HCT116 (cell line): ENCODE results near the gene PSME1. TPM values are rescaled to one million over a fixed set of nuclear protein-coding genes. Genes with fewer than 3 reads are reported as not detected.

Experiments
- ATAC-seq: fragments of 200-7000 bp; cut with Tn5 transposase; 2 replicates; pipeline ENCODE4 v1.9.1; 2020; ENCODE audit warnings: mild to moderate bottlenecking, moderate library complexity
- BruUV-seq: library from RNA; stranded (reverse); fragments of 400-500 nt; replicated peaks from 2 replicates; lab custom pipeline; 2021; lab: Mats Ljungman, UMichigan
- CTCF ChIA-PET: fragments of 300-600 bp; sonication (Branson Sonifier 250); formaldehyde crosslinking; loops from one replicate; lab custom pipeline; 2021; ENCODE audit warnings: antibody characterized with exemption; lab: Charles Lee
- POLR2A ChIA-PET: fragments of 300-600, 350-600 bp; sonication (Branson Sonifier 250); formaldehyde crosslinking; loops from one replicate; lab custom pipeline; 2021; ENCODE audit warnings: antibody characterized with exemption; lab: Charles Lee
- RAD21 ChIA-PET, 2 experiments: fragments of 300-600 bp; sonication (Branson Sonifier 250); formaldehyde crosslinking; loops; one replicate each; lab custom pipeline; 2023; ENCODE audit warnings: low total read pairs in 2 of 2; ENCODE audit not compliant: uncharacterized antibody in 2 of 2, unreplicated experiment in 2 of 2, low non-redundant PET in 1 of 2; lab: Charles Lee
- DNase-seq: peaks from one replicate; pipeline ENCODE4 v3.0.0-alpha.2; 2010; ENCODE audit warnings: low read depth, low spot score
- H2AFZ ChIP-seq: fragments of 200-600 bp; shearing (Covaris generic), sonication (generic); 2 replicates; pipeline ENCODE4 v1.6.1; 2017; ENCODE audit warnings: low read depth, mixed run types, mixed read lengths, antibody characterized with exemption, low read length; ENCODE audit not compliant: poor library complexity, severe bottlenecking
- H3K27ac ChIP-seq: 2 replicates; pipeline ENCODE4 v1.5.1; 2012; ENCODE audit warnings: low read depth, low read length
- H3K27me3 ChIP-seq: fragments of 200-600 bp; sonication (generic); 2 replicates; pipeline ENCODE4 v1.6.1; 2016; ENCODE audit warnings: mixed run types, low read length, mixed read lengths; ENCODE audit not compliant: insufficient read depth
- H3K36me3 ChIP-seq, 2 experiments: fragments of 200-500 bp in 1 of 2; fragments of 200-600 bp in 1 of 2; sonication (Bioruptor generic) in 1 of 2; sonication (generic) in 1 of 2; 2 replicates each; pipeline versions ENCODE4 v1.5.1 to v1.6.1; 2014 to 2016; ENCODE audit warnings: low read length in 2 of 2, inconsistent platforms in 1 of 2, mixed read lengths in 1 of 2, mixed run types in 1 of 2; ENCODE audit not compliant: insufficient read depth in 2 of 2, control insufficient read depth in 1 of 2
- H3K4me1 ChIP-seq, 2 experiments: fragments of 200-600 bp in 1 of 2; sonication (generic) in 1 of 2; 2 replicates each; pipeline versions ENCODE4 v1.5.1 to v1.6.1; 2012 to 2017; ENCODE audit warnings: low read length in 2 of 2, inconsistent platforms in 1 of 2, mild to moderate bottlenecking in 1 of 2, mixed read lengths in 1 of 2, mixed run types in 1 of 2, moderate library complexity in 1 of 2; ENCODE audit not compliant: insufficient read depth in 2 of 2, control insufficient read depth in 1 of 2
- H3K4me2 ChIP-seq: fragments of 200-600 bp; sonication (generic); 2 replicates; pipeline ENCODE4 v1.6.1; 2017; ENCODE audit warnings: mixed run types, low read length, mixed read lengths
- H3K4me3 ChIP-seq, 2 experiments: fragments of 200-600 bp in 1 of 2; sonication (generic) in 1 of 2; replicated peaks in 1 of 2; 2 replicates each; pipeline ENCODE4 v1.5.1; 2011 to 2016; ENCODE audit warnings: low read length in 2 of 2, control low read depth in 1 of 2, low read depth in 1 of 2, mild to moderate bottlenecking in 1 of 2, mixed read lengths in 1 of 2, mixed run types in 1 of 2
- H3K79me2 ChIP-seq: fragments of 200-600 bp; sonication (generic); 2 replicates; pipeline ENCODE4 v1.6.1; 2017; ENCODE audit warnings: mild to moderate bottlenecking, mixed run types, low read length, moderate library complexity, mixed read lengths; ENCODE audit not compliant: insufficient read depth
- H3K9ac ChIP-seq: fragments of 200-600 bp; sonication (generic); 2 replicates; pipeline ENCODE4 v1.6.1; 2016; ENCODE audit warnings: low read length, mixed read lengths
- H3K9me2 ChIP-seq: fragments of 200-600 bp; sonication (generic), shearing (Covaris generic); 2 replicates; pipeline ENCODE4 v1.6.1; 2017; ENCODE audit warnings: mixed run types, mild to moderate bottlenecking, moderate library complexity; ENCODE audit not compliant: insufficient read depth
- H3K9me3 ChIP-seq, 2 experiments: fragments of 200-500 bp in 1 of 2; fragments of 200-600 bp in 1 of 2; sonication (Bioruptor generic) in 1 of 2; sonication (generic) in 1 of 2; 2 replicates each; pipeline ENCODE4 v1.6.1; 2014 to 2017; ENCODE audit warnings: low read length in 2 of 2, mixed read lengths in 2 of 2, inconsistent platforms in 1 of 2, low read depth in 1 of 2, mild to moderate bottlenecking in 1 of 2, mixed run types in 1 of 2, moderate library complexity in 1 of 2; ENCODE audit not compliant: control insufficient read depth in 1 of 2, insufficient read depth in 1 of 2
- H4K20me1 ChIP-seq: fragments of 200-600 bp; sonication (generic), shearing (Covaris generic); 2 replicates; pipeline ENCODE4 v1.6.1; 2017; ENCODE audit warnings: mixed run types, mild to moderate bottlenecking, moderate library complexity; ENCODE audit not compliant: insufficient read depth
- CBX3 ChIP-seq: IDR thresholded peaks from 2 replicates; pipeline ENCODE4 v1.6.1; 2012; ENCODE audit warnings: low read depth
- CEBPB ChIP-seq: IDR thresholded peaks from 2 replicates; pipeline ENCODE4 v1.6.1; 2012; ENCODE audit warnings: low read depth
- CTCF ChIP-seq, 3 experiments: fragments of 200-600 bp in 1 of 3; sonication (generic) in 1 of 3; IDR thresholded peaks in 2 of 3; conservative IDR thresholded peaks in 1 of 3; 2 replicates each; pipeline ENCODE4 v1.5.1; 2012 to 2017; ENCODE audit warnings: low read depth in 2 of 3, low read length in 2 of 3, antibody characterized with exemption in 1 of 3, borderline replicate concordance in 1 of 3, control low read depth in 1 of 3, mild to moderate bottlenecking in 1 of 3, mixed read lengths in 1 of 3, mixed run types in 1 of 3, moderate library complexity in 1 of 3; ENCODE audit not compliant: insufficient read depth in 1 of 3
- EGR1 ChIP-seq: IDR thresholded peaks from 2 replicates; pipeline ENCODE4 v1.6.1; 2012; ENCODE audit warnings: low read depth
- ELF1 ChIP-seq: IDR thresholded peaks from 2 replicates; pipeline ENCODE4 v1.6.1; 2012; ENCODE audit warnings: low read depth, borderline replicate concordance
- EZH2phosphoT487 ChIP-seq: fragments of 200-600 bp; IDR thresholded peaks from 2 replicates; pipeline ENCODE4 v1.6.1; 2018; ENCODE audit warnings: antibody characterized with exemption, borderline replicate concordance
- JUND ChIP-seq: IDR thresholded peaks from 2 replicates; pipeline ENCODE4 v1.6.1; 2012
- MAX ChIP-seq: IDR thresholded peaks from 2 replicates; pipeline ENCODE4 v1.6.1; 2012
- POLR2AphosphoS5 ChIP-seq: IDR thresholded peaks from 2 replicates; pipeline ENCODE4 v1.6.1; 2011; ENCODE audit warnings: mild to moderate bottlenecking, low read depth, low read length, moderate library complexity
- RAD21 ChIP-seq: IDR thresholded peaks from 2 replicates; pipeline ENCODE4 v1.6.1; 2012; ENCODE audit warnings: low read depth, mild to moderate bottlenecking
- REST ChIP-seq: IDR thresholded peaks from 2 replicates; pipeline ENCODE4 v1.6.1; 2012; ENCODE audit warnings: low read depth
- SIN3A ChIP-seq: IDR thresholded peaks from 2 replicates; pipeline ENCODE4 v1.6.1; 2012; ENCODE audit warnings: low read depth
- SP1 ChIP-seq: IDR thresholded peaks from 2 replicates; pipeline ENCODE4 v1.6.1; 2012; ENCODE audit warnings: low read depth
- YY1 ChIP-seq: IDR thresholded peaks from 2 replicates; pipeline ENCODE4 v1.6.1; 2011; ENCODE audit warnings: low read length, low read depth, moderate library complexity, mild to moderate bottlenecking; ENCODE audit not compliant: insufficient replicate concordance; ENCODE audit errors: extremely low read depth
- ZFX ChIP-seq: fragments of 450-650 bp; IDR thresholded peaks from 2 replicates; pipeline ENCODE4 v1.6.1; 2017
- ZNF274 ChIP-seq: fragments of 200-500 bp; sonication (Bioruptor generic); IDR thresholded peaks from 2 replicates; pipeline ENCODE4 v1.6.1; 2014; ENCODE audit warnings: mild to moderate bottlenecking, low read depth, low read length, inconsistent platforms
- intact Hi-C: fragments of 100-400 bp; cut with micrococcal nuclease; formaldehyde crosslinking; loops from 2 replicates; pipeline ENCODE4 v1.10.0; 2022
- total RNA-seq: library from RNA; stranded (reverse); gene quantifications from one replicate; pipeline ENCODE4 v1.2.1, GENCODE V29; 2021; ENCODE audit not compliant: unreplicated experiment

Gene PSME1
- total RNA-seq, 1 experiment from 2014 or later = 174 TPM

- TF ChIP-seq REST = no peak
- TF ChIP-seq EGR1 = no peak
- TF ChIP-seq ZFX = no peak
- no peak for TF ChIP-seq EZH2phosphoT487
- no peak for TF ChIP-seq RAD21
- no peak for TF ChIP-seq POLR2AphosphoS5
- no peak for TF ChIP-seq ELF1
These were observed 45.5 kb downstream of the PSME1 start (continued) for GRCh38 chr14:24181371-24182077.

- Histone ChIP-seq H2AFZ (no peak overlapping the region), H3K4me1 (peaks cover under 1 to 2% of the 10 kb centered on the region in 2 experiments; a peak in 2 of 4 replicates), H3K27me3 (no peaks in the 10 kb centered on the region), H3K9ac (no peak overlapping the region), H3K27ac (no peak overlapping the region), H3K79me2 (peaks cover 25% of the 10 kb centered on the region; the same call in 1 of the 2 replicates), H3K36me3 (peaks cover 43 to 60% of the 10 kb centered on the region in 2 experiments; a peak in 3 of 4 replicates), H3K4me3 (no peak overlapping the region), H3K9me2 (no peaks in the 10 kb centered on the region), H3K4me2 (no peak overlapping the region), H4K20me1 (no peaks in the 10 kb centered on the region), H3K9me3 (no peaks in the 10 kb centered on the region)
- DNase-seq (no peak), ATAC-seq (no peak)
- ChIA-PET POLR2A (interaction anchor here (1.3 kb wide), 1 partner anchor 21 kb away, joined by 3 read pairs; the partner anchor contains the start of gene IRF9), RAD21 (no interaction called here), CTCF (no interaction called here)
- intact Hi-C loops = no loop called here
- no TSS peak for BruUV-seq
- TF ChIP-seq SP1 (no peak), CEBPB (no peak), SIN3A (no peak), ZNF274 (no peak), RAD21 (no peak), EZH2phosphoT487 (no peak), CBX3 (no peak), ZFX (no peak), CTCF (IDR thresholded peaks at IDR 0.05 in 2 of 3, conservative IDR thresholded peaks at IDR 0.05 in 1 of 3; ENCODE audit: borderline replicate concordance in 1 of 3, insufficient read depth in 1 of 3, low read depth in 2 of 3, low read length in 2 of 3) (no peak), POLR2AphosphoS5 (no peak), YY1 (no peak), MAX (no peak), JUND (no peak)
These were observed 46.3 kb downstream of the PSME1 start for GRCh38 chr14:24182110-24182882.
